Erythroblast (primary cell): ENCODE measurements around the gene USP17L27.
"Not testable (repeated sequence)": the region's sequence is repeated elsewhere in the genome, so short reads cannot be mapped to it uniquely, and the experiment has no call there.

Experiments
- GATA1 ChIP-seq: IDR thresholded peaks from 2 replicates; pipeline ENCODE4 v1.6.1; 2011; ENCODE audit warnings: low read depth, mild to moderate bottlenecking, control low read depth, low read length, moderate library complexity
- POLR2A ChIP-seq: IDR thresholded peaks from 2 replicates; pipeline ENCODE4 v1.6.1; 2011; ENCODE audit warnings: mild to moderate bottlenecking, low read length

DNA sequence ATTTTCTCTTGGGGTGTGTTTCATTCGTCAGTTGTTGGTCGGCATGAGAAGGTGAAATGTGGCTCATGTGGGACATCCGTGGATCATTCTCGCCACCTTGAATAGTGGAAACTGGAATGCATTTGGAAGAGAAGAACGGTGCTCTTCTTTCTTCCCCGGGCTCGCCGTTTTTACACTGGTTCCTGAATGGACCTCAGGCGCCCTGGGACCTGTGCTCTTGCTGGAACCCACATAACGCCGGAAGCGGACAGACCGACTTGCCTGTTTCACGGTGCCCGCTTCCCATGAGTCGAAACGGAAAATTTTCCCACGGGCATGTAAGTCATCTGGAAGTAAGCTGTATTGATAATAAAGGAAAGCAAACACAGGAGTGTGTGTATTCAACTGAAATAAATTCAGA lies 6.9 kb downstream of the USP17L27 start:
- TF ChIP-seq GATA1, POLR2A: not testable (repeated sequence)
